ENCODE results near the gene SERPINB1. TPM values are rescaled to one million over a fixed set of nuclear protein-coding genes. Genes with fewer than 3 reads are reported as not detected.

Gene SERPINB1
- total RNA-seq, 2 donors from 2014 or later, result 135 to 173 TPM

- intact Hi-C loops (cut with DNase I), result no loop called here
- H3K27ac ChIP-seq, result no peak overlapping the region
- no peaks in the 10 kb centered on the region for H3K4me1 ChIP-seq
- H3K36me3 ChIP-seq, result no peaks in the 10 kb centered on the region
- H3K27me3 ChIP-seq, result no peaks in the 10 kb centered on the region
- no peak for TF ChIP-seq CTCF (IDR thresholded peaks at IDR 0.05)
- no peaks in the 10 kb centered on the region for H3K9me3 ChIP-seq
- DNase-seq, result no peak
- no peak overlapping the region for H3K9ac ChIP-seq (ENCODE audit: low read depth in 2 of 2, low read length in 2 of 2)
- no peak overlapping the region for H3K4me3 ChIP-seq
Measured at GRCh38 chr6:2799936-2800527, 41.6 kb downstream of the SERPINB1 start.

- DNase-seq, result no peak
- H3K27me3 ChIP-seq, result no peaks in the 10 kb centered on the region
- H3K27ac ChIP-seq, result no peak overlapping the region
- H3K36me3 ChIP-seq, result no peaks in the 10 kb centered on the region
- H3K9ac ChIP-seq (ENCODE audit: low read depth in 2 of 2, low read length in 2 of 2), result no peak overlapping the region
- no peak for TF ChIP-seq CTCF (IDR thresholded peaks at IDR 0.05)
- H3K4me1 ChIP-seq, result no peaks in the 10 kb centered on the region
- H3K9me3 ChIP-seq, result no peaks in the 10 kb centered on the region
- H3K4me3 ChIP-seq, result no peak overlapping the region
- intact Hi-C loops (cut with DNase I), result no loop called here
Measured at GRCh38 chr6:2798586-2799134, 43.0 kb downstream of the SERPINB1 start.

GRCh38 chr6:2797564-2798031 is 44.1 kb downstream of the SERPINB1 start:
- DNase-seq, result no peak
- no peaks in the 10 kb centered on the region for H3K36me3 ChIP-seq
- TF ChIP-seq CTCF (IDR thresholded peaks at IDR 0.05), result no peak
- H3K27ac ChIP-seq, result no peak overlapping the region
- H3K9me3 ChIP-seq, result no peaks in the 10 kb centered on the region
- no peaks in the 10 kb centered on the region for H3K4me1 ChIP-seq
- H3K27me3 ChIP-seq, result no peaks in the 10 kb centered on the region
- H3K9ac ChIP-seq (ENCODE audit: low read depth in 2 of 2, low read length in 2 of 2), result no peak overlapping the region
- no peak overlapping the region for H3K4me3 ChIP-seq
- intact Hi-C loops (cut with DNase I), result no loop called here

GRCh38 chr6:2796861-2797260 is 44.8 kb downstream of the SERPINB1 start:
- Histone ChIP-seq H3K9me3 (no peaks in the 10 kb centered on the region), H3K9ac (ENCODE audit: low read depth in 2 of 2, low read length in 2 of 2) (no peak overlapping the region), H3K4me1 (no peaks in the 10 kb centered on the region), H3K4me3 (no peak overlapping the region), H3K27me3 (no peaks in the 10 kb centered on the region), H3K36me3 (no peaks in the 10 kb centered on the region), H3K27ac (no peak overlapping the region)
- no peak for TF ChIP-seq CTCF (IDR thresholded peaks at IDR 0.05)
- intact Hi-C loops (cut with DNase I), result no loop called here
- no peak for DNase-seq

- intact Hi-C loops (cut with DNase I), result no loop called here
- H3K4me1 ChIP-seq, result no peaks in the 10 kb centered on the region
- TF ChIP-seq CTCF (IDR thresholded peaks at IDR 0.05), result no peak
- H3K27ac ChIP-seq, result no peak overlapping the region
- no peak overlapping the region for H3K4me3 ChIP-seq
- no peak overlapping the region for H3K9ac ChIP-seq (ENCODE audit: low read depth in 2 of 2, low read length in 2 of 2)
- no peak for DNase-seq
- no peaks in the 10 kb centered on the region for H3K27me3 ChIP-seq
- no peaks in the 10 kb centered on the region for H3K36me3 ChIP-seq
- H3K9me3 ChIP-seq, result no peaks in the 10 kb centered on the region
Measured at GRCh38 chr6:2795956-2796355, 45.7 kb downstream of the SERPINB1 start.
